HG03139 (cell line): ENCODE data around the gene CXCL12.

Experiments used
- ATAC-seq: cut with Tn5 transposase; IDR thresholded peaks from one replicate; pipeline ENCODE4 v1.9.1; 2021; ENCODE audit not compliant: unreplicated experiment

Gene CXCL12

DNA sequence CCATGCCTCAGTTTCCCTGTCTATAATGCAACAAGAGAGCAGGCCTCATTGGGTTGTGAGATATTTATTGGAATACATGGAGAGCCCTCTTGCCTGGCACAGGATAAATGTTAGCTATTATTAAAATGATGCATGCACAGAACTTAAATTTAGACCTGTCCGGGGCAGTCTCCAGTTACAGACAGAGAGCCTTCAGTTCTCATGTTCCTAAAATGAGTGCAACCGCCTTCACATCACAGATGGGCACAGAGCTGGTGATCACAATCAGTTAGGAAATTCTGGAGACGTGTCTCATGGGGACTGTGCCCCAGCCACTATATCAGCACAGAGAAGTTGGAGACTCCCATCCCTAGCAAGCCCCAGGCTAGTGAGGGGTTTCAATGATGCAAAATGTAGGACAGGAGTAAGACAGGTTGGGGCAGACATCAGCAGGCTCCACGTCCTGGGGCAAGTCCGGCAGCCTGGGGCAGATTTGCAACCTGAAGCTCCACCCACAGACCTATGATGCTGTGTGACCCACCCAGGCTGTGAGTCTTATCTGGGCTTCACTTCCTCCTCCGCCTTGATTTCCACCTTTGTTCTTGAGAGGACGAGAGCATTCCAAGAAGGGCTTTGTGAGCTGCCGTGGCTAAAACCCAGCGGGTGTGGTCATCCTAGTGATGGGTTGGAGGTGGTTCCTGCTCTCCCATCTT lies 49.4 kb downstream of the CXCL12 start:
- no peak for ATAC-seq

DNA sequence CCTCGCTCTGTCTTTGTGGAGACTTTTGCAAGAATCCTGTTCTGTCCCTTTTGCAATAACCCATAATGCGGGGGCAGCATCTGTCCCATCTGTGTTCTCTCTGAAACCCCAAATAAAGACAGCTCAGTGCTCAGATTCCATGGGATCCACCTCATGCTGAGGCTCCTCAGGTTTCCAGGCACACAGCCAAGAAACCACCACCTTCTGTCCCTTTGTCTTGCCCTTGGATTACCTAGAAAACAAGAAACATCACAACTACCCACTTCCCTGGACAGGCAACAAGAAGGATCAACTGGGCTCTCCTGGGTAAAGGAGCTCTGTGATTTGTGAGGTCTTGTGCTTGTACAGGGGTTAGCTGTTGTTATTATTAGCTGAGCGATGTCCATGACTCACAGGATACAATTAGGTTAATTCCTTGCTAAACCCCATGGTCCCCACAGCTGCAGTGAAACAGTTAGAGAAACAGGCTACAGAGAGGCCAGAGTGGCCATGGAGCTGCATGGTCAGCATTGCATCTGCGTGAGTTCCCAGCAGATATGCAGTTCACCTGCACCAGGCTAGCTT lies 50.2 kb downstream of the CXCL12 start:
- no peak for ATAC-seq

DNA sequence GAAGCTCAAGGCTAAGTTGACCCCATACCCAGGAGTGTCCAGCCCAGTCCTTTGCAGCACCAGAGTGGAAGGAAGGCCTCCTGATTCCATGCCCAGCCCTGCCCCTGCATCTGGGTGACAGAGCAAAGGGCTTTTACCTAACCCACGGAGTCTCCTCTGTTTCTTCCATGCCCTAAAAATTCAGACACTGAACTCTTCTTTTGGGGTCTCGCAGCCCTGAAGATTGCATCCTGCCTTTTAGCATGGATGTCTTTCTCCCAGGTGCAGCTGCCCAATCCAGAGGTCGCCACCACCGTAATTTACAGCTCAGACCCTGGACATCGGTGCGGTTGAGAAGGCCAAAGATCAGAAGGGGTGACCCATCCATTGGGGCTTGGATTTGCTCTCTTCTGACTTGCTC lies 50.8 kb downstream of the CXCL12 start:
- ATAC-seq: no peak

DNA sequence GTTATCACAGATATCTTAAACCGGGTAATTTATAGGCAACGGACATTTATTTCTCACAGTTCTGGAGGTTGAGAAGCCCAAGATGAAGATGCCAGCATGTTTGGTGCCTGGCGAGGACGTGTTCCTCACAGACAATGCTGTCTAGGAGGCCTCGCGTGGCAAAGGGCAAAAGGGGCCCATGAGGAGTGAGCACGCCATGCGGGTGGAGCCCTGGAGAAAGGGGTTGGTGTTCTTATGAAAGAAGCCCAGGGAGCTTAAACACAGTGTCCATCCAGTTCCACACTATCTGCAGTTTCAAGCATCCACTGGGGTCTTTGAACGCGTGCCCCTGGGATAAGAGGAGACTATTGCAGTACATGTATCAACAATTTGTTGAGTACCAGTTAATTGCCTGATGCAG lies 51.4 kb downstream of the CXCL12 start:
- ATAC-seq: no peak

DNA sequence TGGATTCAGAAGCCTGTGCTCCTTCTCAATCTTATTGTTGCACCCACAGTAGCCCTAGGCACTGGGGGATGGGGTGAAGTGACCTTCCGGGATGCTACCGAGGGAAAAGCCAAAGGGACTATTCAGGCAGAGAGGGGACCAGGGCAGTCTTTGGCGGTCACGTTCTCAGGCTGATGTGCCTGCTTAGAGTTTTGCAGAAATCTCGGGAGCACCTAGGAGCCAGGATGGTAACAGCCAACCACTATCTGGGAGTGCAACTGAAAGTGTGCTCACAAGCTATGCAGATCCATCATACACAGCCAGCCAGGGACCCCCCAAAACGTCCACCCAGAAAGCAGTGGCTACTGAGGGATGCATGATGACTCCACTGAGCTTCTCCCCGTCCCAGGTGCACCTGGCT lies 52.4 kb downstream of the CXCL12 start:
- no peak for ATAC-seq

DNA sequence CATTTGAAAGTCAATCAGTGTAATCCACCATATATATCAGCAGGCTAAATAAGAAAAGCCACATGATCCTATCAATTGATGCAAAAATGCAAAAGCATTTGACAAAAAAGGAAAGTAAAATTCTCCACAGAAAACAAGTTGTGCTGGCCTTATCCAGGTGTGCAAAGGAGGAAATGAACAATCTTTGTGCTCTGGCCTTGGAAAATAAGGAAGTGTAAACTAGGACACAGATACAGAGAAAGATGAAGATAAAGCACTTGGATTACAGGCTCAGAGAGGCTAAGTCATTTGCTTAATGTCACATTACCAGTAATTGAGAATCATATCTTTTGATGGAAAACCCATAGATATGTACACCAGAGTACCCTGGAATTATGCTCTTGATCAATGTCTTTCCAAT lies 54.5 kb downstream of the CXCL12 start:
- ATAC-seq: no peak

DNA sequence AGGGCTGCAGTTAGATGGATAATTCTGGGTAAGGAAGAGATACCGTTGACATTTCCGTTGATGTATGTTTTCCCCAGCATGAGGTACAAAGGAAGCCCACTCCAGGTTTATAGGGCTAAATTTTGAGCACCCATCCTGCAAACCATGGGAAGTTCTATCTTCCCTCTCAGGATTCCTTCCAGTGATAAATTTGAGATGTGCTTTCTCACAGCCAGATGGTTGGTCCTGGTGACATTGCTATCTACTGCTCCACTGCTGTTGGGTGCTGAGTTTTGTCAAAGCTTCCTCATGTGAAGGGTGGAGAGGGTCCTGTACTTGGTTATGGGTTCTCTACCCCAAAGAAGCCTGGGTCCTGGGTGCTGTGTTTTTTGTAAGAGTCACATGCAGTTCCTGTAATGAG lies 57.4 kb downstream of the CXCL12 start:
- ATAC-seq: no peak
